Keratinocyte (primary cell): ENCODE results near the gene SLC25A47. TPM values are rescaled to one million over a fixed set of nuclear protein-coding genes. Genes with fewer than 3 reads are reported as not detected.
"Not testable (repeated sequence)": the region's sequence is repeated elsewhere in the genome, so short reads cannot be mapped to it uniquely, and the experiment has no call there.

Experiments used
- DNase-seq: peaks from one replicate; pipeline ENCODE4 v3.0.0-alpha.2; 2011; ENCODE audit warnings: low read depth, missing footprints, low spot score
- FAIRE-seq: peaks from 2 replicates; lab custom pipeline; 2011; peaks lifted over from hg19 to GRCh38; lab: Jason Lieb, UNC
- H2AFZ ChIP-seq: 2 replicates; pipeline ENCODE4 v1.6.0; 2012; ENCODE audit warnings: low read length, control low read depth, inconsistent platforms; ENCODE audit not compliant: control insufficient read depth
- H3K27ac ChIP-seq: 2 replicates; pipeline ENCODE4 v1.5.1; 2011; ENCODE audit warnings: low read length; ENCODE audit not compliant: control insufficient read depth, insufficient read depth
- H3K27me3 ChIP-seq: 3 replicates; pipeline ENCODE4 v1.6.0; 2011; ENCODE audit warnings: low read length; ENCODE audit not compliant: control insufficient read depth, insufficient read depth; ENCODE audit errors: extremely low read depth
- H3K36me3 ChIP-seq, 2 experiments: 2 replicates in 1 of 2; 3 replicates in 1 of 2; pipeline ENCODE4 v1.5.1; 2011; ENCODE audit warnings: low read length in 2 of 2, mild to moderate bottlenecking in 1 of 2; ENCODE audit not compliant: control insufficient read depth in 2 of 2, insufficient read depth in 2 of 2; ENCODE audit errors: extremely low read depth in 1 of 2
- H3K4me1 ChIP-seq: 3 replicates; pipeline ENCODE4 v1.5.1; 2011; ENCODE audit warnings: low read length; ENCODE audit not compliant: control insufficient read depth, insufficient read depth; ENCODE audit errors: extremely low read depth
- H3K4me2 ChIP-seq: 3 replicates; pipeline ENCODE4 v1.6.0; 2011; ENCODE audit warnings: low read depth, low read length; ENCODE audit not compliant: control insufficient read depth, insufficient read depth; ENCODE audit errors: extremely low read depth
- H3K4me3 ChIP-seq, 3 experiments: fragments of 200-600 bp in 1 of 3; sonication (generic) in 1 of 3; 2 replicates in 2 of 3; 3 replicates in 1 of 3; pipeline ENCODE4 v1.5.1; 2011 to 2016; ENCODE audit warnings: low read length in 3 of 3, mild to moderate bottlenecking in 3 of 3, control low read depth in 2 of 3, inconsistent platforms in 1 of 3, low read depth in 1 of 3, mixed read lengths in 1 of 3, mixed run types in 1 of 3, moderate library complexity in 1 of 3; ENCODE audit not compliant: control insufficient read depth in 2 of 3, insufficient read depth in 2 of 3; ENCODE audit errors: extremely low read depth in 1 of 3
- H3K79me2 ChIP-seq: 2 replicates; pipeline ENCODE4 v1.6.0; 2012; ENCODE audit warnings: low read length; ENCODE audit not compliant: control insufficient read depth, insufficient read depth
- H3K9ac ChIP-seq: 3 replicates; pipeline ENCODE4 v1.6.0; 2011; ENCODE audit warnings: low read length; ENCODE audit not compliant: control insufficient read depth, insufficient read depth; ENCODE audit errors: extremely low read depth
- H3K9me1 ChIP-seq: 3 replicates; pipeline ENCODE4 v1.6.0; 2011; ENCODE audit warnings: low read length; ENCODE audit not compliant: control insufficient read depth, insufficient read depth; ENCODE audit errors: extremely low read depth
- H3K9me3 ChIP-seq: 2 replicates; pipeline ENCODE4 v1.5.1; 2012; ENCODE audit warnings: low read depth, low read length; ENCODE audit not compliant: control insufficient read depth
- H4K20me1 ChIP-seq: 3 replicates; pipeline ENCODE4 v1.6.0; 2011; ENCODE audit warnings: low read length; ENCODE audit not compliant: control insufficient read depth, insufficient read depth; ENCODE audit errors: extremely low read depth
- EZH2 ChIP-seq: IDR thresholded peaks from one replicate; pipeline ENCODE4 v1.6.1; 2012; ENCODE audit warnings: inconsistent platforms, mild to moderate bottlenecking, low read length, moderate library complexity
- dilution Hi-C: fragments of 300-500 bp; cut with MboI; formaldehyde crosslinking; loops from one replicate; pipeline ENCODE4 v1.7.0; 2020; ENCODE audit warnings: low sequenced_read_pairs; ENCODE audit not compliant: extremely low pct_ligation_motif_present
- polyA plus RNA-seq, 5 experiments: library from polyadenylated mRNA; depleted of rRNA in 3 of 5; stranded (reverse) in 3 of 5; stranded (forward) in 1 of 5; unstranded in 1 of 5; fragments of >200 nt; gene quantifications; 1 replicate in 1 of 5; 2 replicates in 3 of 5; 3 replicates in 1 of 5; pipeline versions ENCODE4 v1.2.1 to v1.2.3, GENCODE V29; 2011 to 2012; ENCODE audit warnings: missing spikeins in 2 of 5, low read depth in 1 of 5, low replicate concordance in 1 of 5
- TF ChIP-seq, protein P1 (sequence below), 3 experiments: IDR thresholded peaks in 1 of 3; conservative IDR thresholded peaks in 1 of 3; optimal IDR thresholded peaks in 1 of 3; 2 replicates in 2 of 3; 3 replicates in 1 of 3; pipeline versions ENCODE3 to v1.5.1; 2011; ENCODE audit warnings: low read length in 3 of 3, mild to moderate bottlenecking in 3 of 3, moderate library complexity in 2 of 3, control low read depth in 1 of 3, inconsistent platforms in 1 of 3; ENCODE audit not compliant: insufficient read depth in 2 of 3; ENCODE audit errors: extremely low read depth in 1 of 3

SLC25A47 gene
- polyA plus RNA-seq, 1 donor (not counting 4 experiments of a cell fraction or from before 2014, with no cell fraction given): not detected

DNA sequence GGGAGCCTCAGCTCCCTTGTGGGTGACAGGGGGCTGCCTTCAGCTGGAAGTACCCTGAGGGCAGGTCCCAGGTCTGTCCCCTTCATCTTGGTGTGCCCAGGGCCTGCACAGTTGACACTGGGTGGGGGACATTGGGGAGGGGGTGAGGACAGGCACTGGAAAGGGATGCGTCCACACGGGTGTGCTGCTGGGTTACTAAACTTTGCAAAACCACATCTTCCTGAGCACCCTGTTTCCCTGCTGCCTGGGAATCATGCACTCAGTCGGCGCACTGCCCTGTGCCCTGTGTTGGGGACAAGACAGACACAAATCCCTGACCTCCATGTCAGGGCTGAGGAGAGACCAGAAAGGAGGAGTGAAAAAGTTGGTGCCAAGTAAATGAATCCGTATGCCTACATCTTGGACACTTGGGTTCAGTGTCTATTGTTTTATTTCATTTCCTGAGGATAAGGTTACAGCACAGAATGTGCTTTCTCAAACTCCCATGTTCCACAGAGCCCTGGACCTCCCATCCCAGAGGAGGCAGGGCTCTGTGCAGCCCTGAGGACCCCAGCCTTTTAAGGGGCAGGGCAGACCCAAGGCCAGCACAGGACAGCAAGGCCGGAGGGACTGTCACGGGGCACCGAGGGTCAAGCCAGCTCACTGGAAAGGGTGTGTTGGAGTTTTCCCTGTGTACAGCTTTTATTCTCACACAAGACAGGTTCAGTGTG lies 14.0 kb upstream of the SLC25A47 start:
- FAIRE-seq (no peak), DNase-seq (no peak)
- H3K4me1 ChIP-seq: peaks cover 14% of the 10 kb centered on the region
- no peaks in the 10 kb centered on the region for H4K20me1 ChIP-seq
- TF ChIP-seq EZH2: no peak
- TF ChIP-seq, protein P1, sequence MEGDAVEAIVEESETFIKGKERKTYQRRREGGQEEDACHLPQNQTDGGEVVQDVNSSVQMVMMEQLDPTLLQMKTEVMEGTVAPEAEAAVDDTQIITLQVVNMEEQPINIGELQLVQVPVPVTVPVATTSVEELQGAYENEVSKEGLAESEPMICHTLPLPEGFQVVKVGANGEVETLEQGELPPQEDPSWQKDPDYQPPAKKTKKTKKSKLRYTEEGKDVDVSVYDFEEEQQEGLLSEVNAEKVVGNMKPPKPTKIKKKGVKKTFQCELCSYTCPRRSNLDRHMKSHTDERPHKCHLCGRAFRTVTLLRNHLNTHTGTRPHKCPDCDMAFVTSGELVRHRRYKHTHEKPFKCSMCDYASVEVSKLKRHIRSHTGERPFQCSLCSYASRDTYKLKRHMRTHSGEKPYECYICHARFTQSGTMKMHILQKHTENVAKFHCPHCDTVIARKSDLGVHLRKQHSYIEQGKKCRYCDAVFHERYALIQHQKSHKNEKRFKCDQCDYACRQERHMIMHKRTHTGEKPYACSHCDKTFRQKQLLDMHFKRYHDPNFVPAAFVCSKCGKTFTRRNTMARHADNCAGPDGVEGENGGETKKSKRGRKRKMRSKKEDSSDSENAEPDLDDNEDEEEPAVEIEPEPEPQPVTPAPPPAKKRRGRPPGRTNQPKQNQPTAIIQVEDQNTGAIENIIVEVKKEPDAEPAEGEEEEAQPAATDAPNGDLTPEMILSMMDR (optimal IDR thresholded peaks at IDR 0.05 in 1 of 3, IDR thresholded peaks at IDR 0.05 in 1 of 3, conservative IDR thresholded peaks at IDR 0.05 in 1 of 3; ENCODE audit: extremely low read depth in 1 of 3, insufficient read depth in 2 of 3, low read length in 3 of 3): peak in 1 of 3 experiments; percentile 32
- H3K27me3 ChIP-seq: no peaks in the 10 kb centered on the region
- H3K4me2 ChIP-seq: no peak overlapping the region
- no peak overlapping the region for H2AFZ ChIP-seq
- no peak overlapping the region for H3K27ac ChIP-seq
- H3K9me1 ChIP-seq: no peaks in the 10 kb centered on the region
- H3K79me2 ChIP-seq: peaks cover 4% of the 10 kb centered on the region
- dilution Hi-C loops: no loop called here
- H3K9ac ChIP-seq: no peak overlapping the region
- no peak overlapping the region for H3K4me3 ChIP-seq
- no peaks in the 10 kb centered on the region for H3K9me3 ChIP-seq
- no peaks in the 10 kb centered on the region for H3K36me3 ChIP-seq

DNA sequence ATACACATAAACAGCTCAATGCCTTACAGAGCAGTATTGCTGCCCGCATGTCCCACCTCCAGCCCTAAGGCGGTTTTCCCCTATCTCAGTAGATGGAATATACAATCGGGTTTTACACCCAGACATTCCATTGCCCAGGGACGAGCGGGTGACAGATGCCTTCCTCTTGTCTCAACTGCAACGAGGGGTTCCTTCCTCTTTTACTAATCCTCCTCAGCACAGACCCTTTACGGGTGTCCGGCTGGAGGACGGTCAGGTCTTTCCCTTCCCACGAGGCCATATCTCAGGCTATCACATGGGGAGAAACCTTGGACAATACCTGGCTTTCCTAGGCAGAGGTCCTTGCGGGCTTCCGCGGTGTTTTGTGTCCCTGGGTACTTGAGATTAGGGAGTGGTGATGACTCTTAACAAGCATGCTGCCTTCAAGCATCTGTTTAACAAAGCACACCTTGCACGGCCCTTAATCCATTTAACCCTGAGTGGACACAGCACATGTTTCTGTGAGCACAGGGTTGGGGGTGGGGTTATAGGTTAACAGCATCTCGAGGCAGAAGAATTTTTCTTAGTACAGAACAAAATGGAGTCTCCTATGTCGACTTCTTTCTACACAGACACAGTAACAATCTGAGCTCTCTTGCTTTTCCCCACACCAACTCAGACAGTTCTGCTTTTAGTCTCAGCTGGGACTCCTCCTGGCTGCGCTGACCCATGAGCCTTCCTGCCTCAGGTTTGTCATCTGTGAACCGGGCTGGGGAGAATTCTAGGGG lies 10.8 kb upstream of the SLC25A47 start:
- H4K20me1 ChIP-seq, H3K36me3 ChIP-seq, H3K27ac ChIP-seq, H3K9ac ChIP-seq, H2AFZ ChIP-seq, H3K4me2 ChIP-seq, H3K27me3 ChIP-seq, H3K4me3 ChIP-seq, H3K79me2 ChIP-seq, dilution Hi-C loops, DNase-seq, FAIRE-seq, H3K9me1 ChIP-seq, H3K9me3 ChIP-seq: not testable (repeated sequence)
- H3K4me1 ChIP-seq: peaks cover 13% of the 10 kb centered on the region
